Measurements from ENCODE around the gene LOX. TPM values are rescaled to one million over a fixed set of nuclear protein-coding genes. Genes with fewer than 3 reads are reported as not detected.

LOX gene
- total RNA-seq, 1 donor from 2014 or later = 1,150 TPM

- Mint-ChIP-seq H3K27me3 (ENCODE audit: low read depth, unreplicated experiment) (no peaks in the 10 kb centered on the region), H3K9me3 (ENCODE audit: unreplicated experiment) (no peaks in the 10 kb centered on the region)
These were observed 42.1 kb downstream of the LOX start for GRCh38 chr5:122035913-122036312.

GRCh38 chr5:122031836-122032235 lies 46.2 kb downstream of the LOX start:
- no peak overlapping the region for H3K27ac Mint-ChIP-seq (ENCODE audit: unreplicated experiment)
- Histone ChIP-seq H3K9me3 (ENCODE audit: insufficient read depth, low read depth, low read length) (no peaks in the 10 kb centered on the region), H3K36me3 (ENCODE audit: insufficient read depth, low read length) (peaks cover 3% of the 10 kb centered on the region), H2AFZ (ENCODE audit: low read depth, low read length) (no peak overlapping the region), H4K20me1 (ENCODE audit: insufficient read depth, low read length) (no peaks in the 10 kb centered on the region), H3K4me3 (ENCODE audit: insufficient read depth, low read depth, low read length) (no peak overlapping the region), H3K79me2 (ENCODE audit: insufficient read depth, low read length) (no peaks in the 10 kb centered on the region), H3K4me1 (ENCODE audit: insufficient read depth, low read length) (no peaks in the 10 kb centered on the region), H3K4me2 (ENCODE audit: low read length) (no peak overlapping the region), H3K9ac (ENCODE audit: low read length) (no peak overlapping the region), H3K27me3 (ENCODE audit: insufficient read depth, low read length) (no peaks in the 10 kb centered on the region), H3K27ac (ENCODE audit: low read depth, low read length) (no peak overlapping the region)
- DNase-seq (ENCODE audit: low read depth) = no peak
- H3K4me1 Mint-ChIP-seq (ENCODE audit: low read depth, unreplicated experiment) = peaks cover 4% of the 10 kb centered on the region
- H3K27me3 Mint-ChIP-seq (ENCODE audit: low read depth, unreplicated experiment) = no peaks in the 10 kb centered on the region
- H3K4me3 Mint-ChIP-seq (ENCODE audit: unreplicated experiment) = no peak overlapping the region
- no peak for FAIRE-seq
- TF ChIP-seq EZH2 (IDR thresholded peaks at IDR 0.05; ENCODE audit: insufficient read depth, low read length) (no peak), CTCF (IDR thresholded peaks at IDR 0.05; ENCODE audit: insufficient read depth, low read depth, low read length) (no peak)
- peaks cover 4% of the 10 kb centered on the region for H3K36me3 Mint-ChIP-seq (ENCODE audit: low read depth, unreplicated experiment)
- H3K9me3 Mint-ChIP-seq (ENCODE audit: unreplicated experiment) = no peaks in the 10 kb centered on the region

More at GRCh38 chr5:122035913-122036312, 42.1 kb downstream of the LOX start:
- no peaks in the 10 kb centered on the region for H3K27me3 ChIP-seq (ENCODE audit: insufficient read depth, low read length)
- no peaks in the 10 kb centered on the region for H4K20me1 ChIP-seq (ENCODE audit: insufficient read depth, low read length)
- no peaks in the 10 kb centered on the region for H3K4me1 Mint-ChIP-seq (ENCODE audit: low read depth, unreplicated experiment)
- H3K4me1 ChIP-seq (ENCODE audit: insufficient read depth, low read length) = no peaks in the 10 kb centered on the region
- H3K36me3 ChIP-seq (ENCODE audit: insufficient read depth, low read length) = no peaks in the 10 kb centered on the region
- FAIRE-seq = no peak
- no peak overlapping the region for H3K27ac ChIP-seq (ENCODE audit: low read depth, low read length)
- H3K9ac ChIP-seq (ENCODE audit: low read length) = no peak overlapping the region
- H3K4me2 ChIP-seq (ENCODE audit: low read length) = no peak overlapping the region
- H2AFZ ChIP-seq (ENCODE audit: low read depth, low read length) = no peak overlapping the region
- H3K4me3 Mint-ChIP-seq (ENCODE audit: unreplicated experiment) = no peak overlapping the region
- TF ChIP-seq EZH2 (IDR thresholded peaks at IDR 0.05; ENCODE audit: insufficient read depth, low read length) = no peak
- no peak for TF ChIP-seq CTCF (IDR thresholded peaks at IDR 0.05; ENCODE audit: insufficient read depth, low read depth, low read length)
- no peak for DNase-seq (ENCODE audit: low read depth)
- no peak overlapping the region for H3K27ac Mint-ChIP-seq (ENCODE audit: unreplicated experiment)
- H3K9me3 ChIP-seq (ENCODE audit: insufficient read depth, low read depth, low read length) = no peaks in the 10 kb centered on the region
- no peaks in the 10 kb centered on the region for H3K79me2 ChIP-seq (ENCODE audit: insufficient read depth, low read length)
- peaks cover 4% of the 10 kb centered on the region for H3K36me3 Mint-ChIP-seq (ENCODE audit: low read depth, unreplicated experiment)
- H3K4me3 ChIP-seq (ENCODE audit: insufficient read depth, low read depth, low read length) = no peak overlapping the region

GRCh38 chr5:122030251-122030650 lies 47.8 kb downstream of the LOX start:
- DNase-seq (ENCODE audit: low read depth) (no peak), FAIRE-seq (no peak)
- H3K36me3 Mint-ChIP-seq (ENCODE audit: low read depth, unreplicated experiment) = peaks cover 3% of the 10 kb centered on the region
- Histone ChIP-seq H3K9me3 (ENCODE audit: insufficient read depth, low read depth, low read length) (no peaks in the 10 kb centered on the region), H2AFZ (ENCODE audit: low read depth, low read length) (no peak overlapping the region), H3K4me2 (ENCODE audit: low read length) (no peak overlapping the region), H3K9ac (ENCODE audit: low read length) (no peak overlapping the region), H3K36me3 (ENCODE audit: insufficient read depth, low read length) (peaks cover 3% of the 10 kb centered on the region), H4K20me1 (ENCODE audit: insufficient read depth, low read length) (no peaks in the 10 kb centered on the region), H3K4me3 (ENCODE audit: insufficient read depth, low read depth, low read length) (no peak overlapping the region), H3K4me1 (ENCODE audit: insufficient read depth, low read length) (no peaks in the 10 kb centered on the region), H3K79me2 (ENCODE audit: insufficient read depth, low read length) (no peaks in the 10 kb centered on the region), H3K27ac (ENCODE audit: low read depth, low read length) (no peak overlapping the region), H3K27me3 (ENCODE audit: insufficient read depth, low read length) (no peaks in the 10 kb centered on the region)
- H3K27ac Mint-ChIP-seq (ENCODE audit: unreplicated experiment) = no peak overlapping the region
- H3K4me1 Mint-ChIP-seq (ENCODE audit: low read depth, unreplicated experiment) = peaks cover 4% of the 10 kb centered on the region
- H3K27me3 Mint-ChIP-seq (ENCODE audit: low read depth, unreplicated experiment) = no peaks in the 10 kb centered on the region
- H3K9me3 Mint-ChIP-seq (ENCODE audit: unreplicated experiment) = no peaks in the 10 kb centered on the region
- H3K4me3 Mint-ChIP-seq (ENCODE audit: unreplicated experiment) = no peak overlapping the region
- TF ChIP-seq EZH2 (IDR thresholded peaks at IDR 0.05; ENCODE audit: insufficient read depth, low read length) (no peak), CTCF (IDR thresholded peaks at IDR 0.05; ENCODE audit: insufficient read depth, low read depth, low read length) (no peak)

Data from astrocyte (in vitro differentiated cells and primary cell).